ENCODE data around the gene IRF6. TPM values are rescaled to one million over a fixed set of nuclear protein-coding genes. Genes with fewer than 3 reads are reported as not detected.

IRF6 gene
- total RNA-seq, 1 experiment from 2014 or later = 61.6 TPM

- Histone ChIP-seq H3K4me2 (ENCODE audit: low read length) (no peak overlapping the region), H3K9me2 (replicated peaks; ENCODE audit: low read length) (no peaks in the 10 kb centered on the region), H3F3A (ENCODE audit: low read length, unreplicated experiment) (no peaks in the 10 kb centered on the region), H2AFZ (ENCODE audit: low read length) (no peak overlapping the region), H3K9me3 (ENCODE audit: low read length) (no peaks in the 10 kb centered on the region), H3K36me3 (ENCODE audit: low read depth, low read length) (no peaks in the 10 kb centered on the region), H3K4me3 (ENCODE audit: low read length) (no peak overlapping the region), H3K27me3 (ENCODE audit: low read length) (no peaks in the 10 kb centered on the region), H3K27ac (ENCODE audit: low read length) (no peak overlapping the region), H3K9ac (ENCODE audit: low read length) (no peak overlapping the region), H4K20me1 (ENCODE audit: low read length) (no peaks in the 10 kb centered on the region), H3K79me2 (ENCODE audit: low read length) (no peaks in the 10 kb centered on the region), H3K4me1 (ENCODE audit: insufficient read depth, low read length) (no peaks in the 10 kb centered on the region)
- DNase-seq (no peak), ATAC-seq (no peak)
- no TSS peak for BruUV-seq (replicated peaks)
- intact Hi-C loops (cut with micrococcal nuclease) = no loop called here
- TF ChIP-seq EZH2phosphoT487 (IDR thresholded peaks at IDR 0.05; ENCODE audit: borderline replicate concordance, low read length) = no peak
- ChIA-PET POLR2A (ENCODE audit: unreplicated experiment) (no interaction called here), CTCF (no interaction called here)
Observed at GRCh38 chr1:209759829-209760359, 46.0 kb downstream of the IRF6 start.

GRCh38 chr1:209758400-209758799 lies 47.5 kb downstream of the IRF6 start:
- ChIA-PET POLR2A (ENCODE audit: unreplicated experiment) (no interaction called here), CTCF (no interaction called here)
- Histone ChIP-seq H3K27me3 (ENCODE audit: low read length) (no peaks in the 10 kb centered on the region), H3K4me1 (ENCODE audit: insufficient read depth, low read length) (no peaks in the 10 kb centered on the region), H3K4me3 (ENCODE audit: low read length) (no peak overlapping the region), H3K36me3 (ENCODE audit: low read depth, low read length) (no peaks in the 10 kb centered on the region), H3K79me2 (ENCODE audit: low read length) (no peaks in the 10 kb centered on the region), H3F3A (ENCODE audit: low read length, unreplicated experiment) (no peaks in the 10 kb centered on the region), H3K4me2 (ENCODE audit: low read length) (no peak overlapping the region), H3K9me2 (replicated peaks; ENCODE audit: low read length) (no peaks in the 10 kb centered on the region), H2AFZ (ENCODE audit: low read length) (no peak overlapping the region), H3K9ac (ENCODE audit: low read length) (no peak overlapping the region), H4K20me1 (ENCODE audit: low read length) (no peaks in the 10 kb centered on the region), H3K27ac (ENCODE audit: low read length) (no peak overlapping the region), H3K9me3 (ENCODE audit: low read length) (no peaks in the 10 kb centered on the region)
- BruUV-seq (replicated peaks) = no TSS peak
- intact Hi-C loops (cut with micrococcal nuclease) = no loop called here
- TF ChIP-seq EZH2phosphoT487 (IDR thresholded peaks at IDR 0.05; ENCODE audit: borderline replicate concordance, low read length) (no peak), CTCF (conservative IDR thresholded peaks at IDR 0.05; ENCODE audit: low read depth, low read length) (no peak), EZH2 (IDR thresholded peaks at IDR 0.05; ENCODE audit: low read length, unreplicated experiment) (no peak)
- DNase-seq (no peak), ATAC-seq (no peak)

- H3K9ac ChIP-seq (ENCODE audit: low read length) = no peak overlapping the region
- H3K27ac ChIP-seq (ENCODE audit: low read length) = no peak overlapping the region
- intact Hi-C loops (cut with micrococcal nuclease) = no loop called here
- no peaks in the 10 kb centered on the region for H3K9me2 ChIP-seq (replicated peaks; ENCODE audit: low read length)
- ChIA-PET CTCF (no interaction called here), POLR2A (ENCODE audit: unreplicated experiment) (no interaction called here)
- no peaks in the 10 kb centered on the region for H3K27me3 ChIP-seq (ENCODE audit: low read length)
- DNase-seq = no peak
- no peaks in the 10 kb centered on the region for H3K36me3 ChIP-seq (ENCODE audit: low read depth, low read length)
- BruUV-seq (replicated peaks) = no TSS peak
- no peak overlapping the region for H2AFZ ChIP-seq (ENCODE audit: low read length)
- no peaks in the 10 kb centered on the region for H3K4me1 ChIP-seq (ENCODE audit: insufficient read depth, low read length)
- H3F3A ChIP-seq (ENCODE audit: low read length, unreplicated experiment) = no peaks in the 10 kb centered on the region
- H3K79me2 ChIP-seq (ENCODE audit: low read length) = no peaks in the 10 kb centered on the region
- no peak overlapping the region for H3K4me3 ChIP-seq (ENCODE audit: low read length)
- no peak overlapping the region for H3K4me2 ChIP-seq (ENCODE audit: low read length)
- H3K9me3 ChIP-seq (ENCODE audit: low read length) = no peaks in the 10 kb centered on the region
- no peak for ATAC-seq
- TF ChIP-seq EZH2phosphoT487 (IDR thresholded peaks at IDR 0.05; ENCODE audit: borderline replicate concordance, low read length) = no peak
- TF ChIP-seq EZH2 (IDR thresholded peaks at IDR 0.05; ENCODE audit: low read length, unreplicated experiment) = no peak
- TF ChIP-seq CTCF (conservative IDR thresholded peaks at IDR 0.05; ENCODE audit: low read depth, low read length) = no peak
- no peaks in the 10 kb centered on the region for H4K20me1 ChIP-seq (ENCODE audit: low read length)
Observed at GRCh38 chr1:209756615-209757445, 49.1 kb downstream of the IRF6 start.

Measured in PC-3 (cell line).